Activated naive CD4-positive, alpha-beta T cell treated with Interleukin-2 at 50 U/mL for 16 hours (primary cell): ENCODE measurements around the gene BRF1.

Experiments
- DNase-seq: peaks from one replicate; pipeline ENCODE4 v3.0.0-alpha.2; 2020

Gene BRF1

DNA sequence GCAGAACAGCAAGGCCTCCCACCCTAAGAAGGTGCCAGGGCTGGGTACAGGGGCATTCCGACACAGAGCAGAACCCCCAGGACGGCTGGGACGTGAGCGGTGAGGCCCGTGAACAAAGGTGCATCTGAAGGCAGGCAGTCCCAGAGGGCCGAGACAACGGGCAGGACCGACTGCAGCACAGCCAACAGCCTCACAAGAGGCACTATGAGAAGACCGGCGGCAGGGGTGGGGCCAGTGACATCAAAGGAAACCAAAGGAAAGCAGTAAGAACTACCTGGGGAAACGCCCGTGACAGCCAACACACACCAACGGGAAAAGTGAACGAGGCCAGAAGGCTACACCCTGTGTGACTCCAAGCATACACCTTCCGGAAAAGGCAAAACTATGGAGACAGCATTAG lies 43.3 kb downstream of the BRF1 start:
- DNase-seq: no peak

GRCh38 chr14:105256292-105256960 lies 44.4 kb downstream of the BRF1 start:
- DNase-seq: no peak

DNA sequence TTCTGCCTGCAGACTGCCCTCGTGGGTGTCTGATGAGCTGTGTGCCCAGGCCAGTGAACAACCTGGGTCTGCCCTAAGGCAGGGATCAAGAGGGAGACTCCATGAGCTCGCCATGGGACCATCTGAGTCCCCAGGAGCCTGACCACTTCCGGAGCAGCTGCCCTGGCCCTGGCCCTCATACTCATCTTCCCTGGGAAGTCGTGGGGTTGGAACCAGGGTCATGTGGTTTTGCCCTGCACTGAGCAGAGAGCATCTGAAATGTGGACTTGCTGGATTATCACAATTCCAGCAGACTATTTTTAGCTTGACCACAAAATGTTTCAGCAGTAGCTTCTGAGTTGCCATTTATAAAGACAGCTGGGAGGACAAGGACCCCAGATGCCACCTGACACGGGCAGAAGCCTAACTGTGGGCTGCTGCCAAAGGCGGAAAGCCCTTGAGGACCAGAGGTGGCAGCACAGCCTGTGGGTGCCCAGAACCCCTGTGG lies 45.7 kb downstream of the BRF1 start:
- DNase-seq: no peak

DNA sequence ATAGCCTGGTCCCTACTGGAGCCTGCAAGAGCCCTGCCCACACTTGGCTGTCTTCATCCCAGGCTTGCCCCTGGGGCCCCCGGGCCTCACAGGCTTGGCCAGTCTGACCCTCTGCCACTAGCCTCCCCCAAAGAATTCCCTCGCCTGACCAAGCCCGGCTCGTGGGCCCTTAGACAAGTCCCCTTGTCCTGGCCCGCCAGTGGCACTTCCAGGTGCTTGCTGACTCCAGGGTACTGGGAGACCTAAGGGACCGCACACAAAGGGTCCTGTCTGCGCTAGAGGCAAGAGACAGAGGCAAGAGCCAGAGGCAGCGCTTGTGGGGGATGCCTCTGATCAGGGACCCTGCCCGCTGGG lies 47.5 kb downstream of the BRF1 start:
- DNase-seq: no peak

DNA sequence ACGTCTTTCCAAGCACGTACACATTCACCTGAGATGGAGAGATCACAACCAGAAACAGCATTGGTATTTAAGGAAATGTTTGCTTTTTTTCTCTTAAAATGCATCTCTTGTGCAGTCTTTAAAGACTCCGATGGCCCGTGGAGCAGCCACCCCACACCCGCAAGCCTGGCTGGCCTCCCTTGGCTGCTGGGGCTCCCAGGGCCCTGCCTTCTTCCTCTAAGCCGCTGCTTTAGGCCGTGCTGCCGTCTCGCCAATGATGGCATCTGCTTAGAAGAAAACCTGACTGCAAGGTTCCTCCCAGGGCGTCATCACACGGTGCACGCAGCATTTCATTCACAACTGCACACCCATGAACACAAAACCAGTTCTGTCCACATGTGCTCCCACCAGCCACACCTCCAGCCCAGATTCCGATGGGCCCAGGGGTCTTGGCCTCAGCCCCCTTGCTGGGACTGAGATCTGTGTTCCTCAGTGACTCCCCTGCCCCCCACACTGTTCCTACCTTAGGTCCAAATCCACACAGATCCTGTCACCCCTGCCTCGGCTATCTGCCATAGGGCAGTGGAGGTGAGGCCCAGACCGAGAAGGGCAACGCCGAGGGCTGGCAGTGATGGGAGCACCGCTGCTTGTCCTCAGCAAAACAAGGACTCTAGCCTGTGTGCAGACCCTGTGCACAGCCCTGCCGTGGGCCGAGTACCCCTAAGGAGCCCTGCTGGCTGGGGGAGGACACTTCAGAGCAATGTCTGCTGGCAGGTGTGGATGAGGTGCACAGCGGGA lies 48.1 kb downstream of the BRF1 start:
- no peak for DNase-seq

DNA sequence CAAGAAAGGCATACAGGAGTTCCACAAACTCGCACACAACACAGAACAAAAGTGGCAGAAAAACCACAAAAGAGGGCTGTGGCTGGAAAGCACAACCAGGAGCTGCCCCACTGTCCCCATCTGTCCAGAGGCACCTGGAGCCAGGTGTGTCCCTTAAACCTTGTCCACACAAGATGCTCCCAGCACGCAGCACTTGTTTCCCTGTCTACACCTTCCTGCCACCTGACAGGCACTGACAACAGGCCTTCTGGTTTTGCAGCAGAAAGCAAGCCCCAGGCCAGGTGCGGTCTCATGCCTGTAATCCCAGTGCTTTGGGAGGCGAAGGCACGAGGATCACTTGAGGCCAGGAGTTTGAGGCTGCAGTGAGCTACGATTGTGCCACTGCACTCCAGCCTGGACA lies 48.9 kb downstream of the BRF1 start:
- DNase-seq: no peak

GRCh38 chr14:105250986-105251385 lies 49.8 kb downstream of the BRF1 start:
- DNase-seq: no peak

DNA sequence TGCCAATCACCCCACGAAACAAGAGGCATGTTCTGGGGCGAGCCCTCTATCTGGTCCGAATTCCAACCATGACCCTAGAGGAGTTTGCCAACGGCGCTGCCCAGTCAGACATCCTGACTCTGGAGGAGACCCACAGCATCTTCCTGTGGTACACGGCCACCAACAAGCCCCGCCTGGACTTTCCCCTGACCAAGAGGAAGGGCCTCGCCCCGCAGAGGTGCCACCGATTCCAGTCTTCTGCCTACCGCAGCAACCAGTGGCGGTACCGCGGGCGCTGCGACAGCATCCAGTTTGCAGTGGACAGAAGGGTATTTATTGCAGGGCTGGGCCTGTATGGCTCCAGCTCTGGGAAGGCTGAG lies 50.8 kb downstream of the BRF1 start:
- DNase-seq: no peak

- no peak for DNase-seq
These were observed 51.4 kb downstream of the BRF1 start for GRCh38 chr14:105249182-105250007.

DNA sequence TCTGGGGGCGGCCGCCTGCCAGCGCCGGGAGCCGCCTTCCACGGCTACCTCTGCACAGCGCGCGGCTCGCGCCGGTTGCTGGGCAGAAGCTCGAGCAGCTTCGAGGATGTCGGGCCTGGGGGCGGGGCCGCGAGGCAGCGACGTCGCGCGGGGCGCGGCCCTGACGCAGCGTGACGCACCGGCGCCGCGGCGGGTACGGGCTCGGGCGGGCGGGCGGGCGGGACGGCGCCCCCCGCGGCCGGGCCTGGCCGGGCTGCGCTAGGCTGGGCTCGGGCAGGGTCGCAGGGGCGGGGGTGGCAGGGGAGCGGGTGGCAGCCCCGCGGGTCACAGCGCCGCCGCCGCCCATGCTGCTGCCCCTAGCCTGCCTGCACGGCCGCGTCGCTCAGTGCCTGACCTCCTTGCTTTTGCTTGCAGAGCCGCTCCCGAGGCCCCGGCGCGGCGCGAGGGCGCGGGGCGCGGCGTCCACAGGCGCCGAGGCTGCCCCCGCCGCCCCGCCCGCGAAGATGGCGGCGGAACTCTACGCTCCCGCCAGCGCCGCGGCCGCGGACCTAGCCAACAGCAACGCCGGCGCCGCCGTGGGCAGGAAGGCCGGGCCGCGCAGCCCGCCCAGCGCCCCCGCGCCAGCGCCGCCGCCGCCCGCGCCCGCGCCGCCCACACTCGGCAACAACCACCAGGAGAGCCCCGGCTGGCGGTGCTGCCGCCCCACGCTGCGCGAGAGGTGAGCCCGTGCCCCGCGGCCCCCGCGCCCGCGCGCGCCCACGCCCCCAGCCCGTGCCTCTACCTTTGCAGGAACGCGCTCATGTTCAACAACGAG lies 52.2 kb downstream of the BRF1 start, which contains the start of gene BTBD6:
TSS of gene BTBD6 (plus strand) at position 166 of the 814 bp plus-strand sequence. CDS start at position 345, 179 bp downstream.
- peak; percentile 90 for DNase-seq

DNA sequence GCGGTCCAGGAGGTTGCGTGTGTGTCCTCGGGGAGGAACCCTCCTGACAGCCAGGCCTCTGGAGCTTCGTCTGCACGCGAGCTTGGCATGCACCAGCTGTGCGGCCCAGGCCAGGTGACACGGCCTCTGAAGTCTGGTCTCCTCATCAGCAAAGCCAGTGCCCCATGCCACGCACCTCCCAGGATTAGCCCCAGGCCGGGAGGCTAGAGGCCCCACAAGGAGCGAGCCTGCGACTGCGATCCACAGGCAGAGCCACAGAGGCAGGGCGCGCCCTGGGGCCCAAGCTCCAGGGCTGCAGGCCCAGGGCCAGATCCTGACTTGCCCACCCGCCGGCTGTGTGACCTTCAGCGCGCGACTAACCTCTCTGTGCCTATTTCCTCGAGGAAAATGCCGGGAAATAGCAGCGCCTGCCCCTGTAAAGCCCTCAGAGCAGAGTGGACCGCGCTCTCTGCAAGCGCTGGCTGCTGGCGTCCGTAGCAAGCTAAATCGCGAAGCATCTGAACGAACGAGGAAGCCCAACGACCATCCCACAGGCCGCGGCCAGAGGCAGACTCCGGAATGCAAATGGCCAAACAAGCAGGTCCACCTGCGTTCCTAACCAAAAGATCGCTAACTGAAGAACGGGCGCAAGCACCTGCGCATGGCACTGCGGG lies 53.0 kb downstream of the BRF1 start:
- DNase-seq: no peak

DNA sequence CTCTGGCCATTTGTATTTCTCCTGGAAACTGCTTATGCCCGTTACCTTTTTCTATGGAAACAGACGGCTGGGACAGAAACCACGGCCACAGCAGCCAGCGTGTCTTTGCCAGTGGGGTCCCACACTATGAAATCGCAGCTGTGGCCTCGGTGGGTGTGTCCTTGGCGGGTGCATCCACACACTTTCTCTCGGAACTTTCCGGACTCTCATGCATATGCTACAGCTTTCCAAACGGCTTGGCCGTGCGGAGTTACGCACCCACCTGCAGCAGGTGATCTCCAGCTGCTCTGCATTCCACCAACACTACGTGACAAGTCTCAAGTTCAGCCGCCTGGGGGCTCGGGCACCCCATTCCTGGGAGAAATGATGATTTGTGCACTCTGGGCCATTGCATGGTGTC lies 53.8 kb downstream of the BRF1 start:
- no peak for DNase-seq

DNA sequence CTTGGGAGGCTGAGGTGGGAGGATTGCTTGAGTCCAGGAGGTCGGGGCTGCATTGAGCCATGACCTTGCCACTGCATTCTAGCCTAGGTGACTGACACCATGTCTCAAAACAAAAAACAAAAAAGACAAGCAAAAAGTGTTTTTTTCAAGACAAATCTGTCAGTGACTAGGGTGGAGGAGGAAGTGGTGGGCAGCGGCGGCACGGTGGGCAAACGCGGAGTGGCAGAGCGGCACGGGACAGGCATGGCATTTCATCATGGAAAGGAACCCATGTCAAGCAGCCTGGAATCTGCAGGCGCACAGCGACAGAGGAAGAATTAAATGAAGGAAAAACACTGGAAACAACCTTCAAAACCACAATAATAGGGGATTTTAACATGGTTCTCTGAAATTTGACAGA lies 56.5 kb downstream of the BRF1 start:
- DNase-seq: no peak

GRCh38 chr14:105241641-105242040 lies 59.2 kb downstream of the BRF1 start:
- DNase-seq: no peak

DNA sequence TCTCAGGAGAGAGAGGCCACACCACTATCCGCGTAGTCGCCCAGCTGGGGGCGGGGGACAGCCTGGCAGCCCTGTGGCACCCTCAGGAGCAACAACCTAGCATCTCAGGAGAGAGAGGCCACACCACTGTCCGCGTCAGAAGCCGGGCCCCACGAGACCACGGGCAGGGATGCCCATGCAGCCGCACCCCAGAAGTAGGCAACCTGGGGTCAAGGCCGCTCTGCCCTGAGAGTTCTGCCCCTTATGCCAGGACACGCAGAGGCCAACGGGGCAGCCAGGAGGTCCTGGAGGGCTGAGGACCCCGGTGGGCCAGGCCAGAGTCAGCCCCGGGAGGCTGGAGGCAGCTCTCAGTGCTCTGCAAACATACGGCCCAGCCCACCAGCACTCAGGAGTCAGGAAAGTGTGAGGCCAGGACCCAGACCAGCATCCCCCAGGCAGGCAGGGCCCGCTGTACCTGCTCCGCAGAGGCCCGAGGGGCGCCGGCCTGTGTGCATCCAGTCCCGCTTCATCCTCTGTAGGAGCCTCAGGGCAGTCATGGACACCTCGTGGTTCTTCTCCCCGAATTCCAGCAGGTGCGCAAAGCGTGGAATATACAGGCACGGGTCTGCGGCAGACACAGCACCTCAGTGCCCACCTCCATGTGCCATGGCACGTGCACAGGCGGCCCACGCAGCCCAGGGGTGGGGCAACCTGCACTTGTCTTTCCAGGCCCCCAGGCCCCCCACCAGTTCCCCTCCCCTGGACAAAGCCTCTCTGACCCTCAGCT lies 59.8 kb downstream of the BRF1 start:
- no peak for DNase-seq

DNA sequence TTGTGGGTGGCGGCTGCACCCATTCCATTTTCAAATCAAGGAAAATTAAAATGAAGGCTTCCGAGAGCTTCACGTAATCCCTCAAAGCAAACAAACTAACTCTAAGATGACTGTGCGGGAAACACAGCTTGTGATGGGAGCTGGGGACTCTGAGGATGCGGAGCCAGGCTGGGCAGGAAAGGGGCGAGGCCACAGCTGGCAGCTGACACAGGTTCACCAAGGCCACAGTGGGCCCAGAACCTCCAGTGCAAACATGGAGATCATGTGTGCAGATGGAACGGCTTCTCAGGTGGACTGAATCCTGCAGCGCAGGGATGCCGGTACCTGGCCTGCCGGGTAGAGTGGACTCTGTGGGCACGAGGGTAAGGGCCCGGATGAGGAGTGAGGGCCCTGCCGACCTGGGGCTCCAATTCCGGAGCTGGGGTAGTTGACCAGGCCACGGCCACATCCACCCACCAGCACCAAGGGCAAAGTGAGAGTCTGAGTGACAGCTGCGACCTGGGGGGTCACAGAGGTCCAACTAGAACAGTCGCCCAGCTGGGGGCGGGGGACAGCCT lies 71.6 kb downstream of the BRF1 start:
- no peak for DNase-seq

GRCh38 chr14:105228562-105228961 lies 72.2 kb downstream of the BRF1 start:
- no peak for DNase-seq

DNA sequence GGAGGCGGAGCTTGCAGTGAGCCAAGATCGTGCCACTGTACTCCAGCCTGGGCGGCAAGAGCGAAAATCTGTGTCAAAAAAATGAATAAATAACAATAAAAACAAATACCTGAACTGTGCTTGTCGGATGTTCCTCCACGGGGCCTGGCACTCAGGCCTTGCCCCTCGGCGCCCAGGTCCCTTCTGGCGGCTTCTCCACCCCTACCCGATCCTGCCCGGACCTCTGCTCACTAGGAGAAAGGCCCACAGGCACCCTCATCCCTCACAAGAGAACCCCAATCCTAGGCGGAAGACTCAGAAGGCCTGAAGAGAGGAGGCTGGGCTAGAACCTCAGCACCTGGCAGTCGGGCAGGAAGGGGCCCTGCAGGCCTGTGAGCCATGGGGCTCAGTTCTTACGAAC lies 73.5 kb downstream of the BRF1 start:
- no peak for DNase-seq

DNA sequence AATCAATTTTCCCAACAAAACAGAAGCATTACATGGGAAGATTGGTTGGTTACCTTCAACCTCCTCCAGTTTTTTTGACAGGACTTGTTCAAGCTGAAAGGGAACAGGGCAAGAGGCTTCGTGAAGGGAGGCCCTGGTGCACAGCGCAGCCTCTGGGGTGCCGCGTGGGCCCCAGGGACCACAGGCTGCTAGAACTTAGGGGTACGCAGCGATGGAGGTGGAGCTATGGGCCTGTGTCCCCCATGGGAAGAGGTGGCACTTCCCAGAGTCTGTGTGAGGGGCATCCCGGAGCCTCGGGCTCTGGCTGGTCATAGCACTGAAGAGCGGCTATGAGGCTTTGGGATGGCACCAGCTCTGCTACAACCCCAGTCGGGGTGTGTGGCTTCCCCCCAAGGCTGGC lies 74.6 kb downstream of the BRF1 start:
- DNase-seq: no peak

DNA sequence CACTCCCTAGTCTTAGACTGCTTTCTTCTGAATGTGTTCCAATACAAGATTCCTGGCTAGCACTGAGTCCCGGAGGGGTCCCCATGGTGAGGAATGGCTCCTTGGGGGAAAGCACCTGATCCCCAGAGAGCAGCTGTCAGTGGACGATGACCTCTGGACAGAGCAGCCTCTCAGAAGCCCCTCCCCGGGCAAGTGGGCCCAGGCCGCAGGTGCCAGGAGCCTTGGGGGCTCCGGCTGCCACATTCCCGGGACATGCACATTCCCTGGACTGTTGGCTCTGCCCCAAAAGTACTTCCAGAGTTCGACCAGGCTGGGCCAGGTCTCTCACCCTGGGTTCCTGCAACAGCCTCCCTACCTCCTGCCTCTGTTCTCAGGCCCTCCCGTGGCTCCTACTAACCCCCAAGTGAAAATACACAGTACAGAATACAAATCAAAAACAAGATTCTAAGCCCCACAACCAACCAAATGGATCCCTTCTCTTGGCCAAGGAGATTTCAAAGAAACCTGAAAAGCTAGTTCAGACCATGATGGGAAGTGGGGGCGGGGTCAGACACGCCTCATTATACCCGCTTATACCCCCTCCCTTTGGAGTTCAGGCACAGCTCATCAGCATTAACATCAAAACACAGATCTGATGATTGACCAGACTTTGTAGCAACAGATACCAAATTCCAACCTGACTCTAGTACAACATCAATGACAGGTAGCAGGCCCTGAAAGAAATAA lies 75.8 kb downstream of the BRF1 start:
- no peak for DNase-seq
